Measurements from ENCODE around the gene LST1. TPM values are rescaled to one million over a fixed set of nuclear protein-coding genes. Genes with fewer than 3 reads are reported as not detected.

The LST1 gene
- total and polyA plus RNA-seq, 2 of the 4 experiments (the other 2 are of a cell fraction), result not detected

DNA sequence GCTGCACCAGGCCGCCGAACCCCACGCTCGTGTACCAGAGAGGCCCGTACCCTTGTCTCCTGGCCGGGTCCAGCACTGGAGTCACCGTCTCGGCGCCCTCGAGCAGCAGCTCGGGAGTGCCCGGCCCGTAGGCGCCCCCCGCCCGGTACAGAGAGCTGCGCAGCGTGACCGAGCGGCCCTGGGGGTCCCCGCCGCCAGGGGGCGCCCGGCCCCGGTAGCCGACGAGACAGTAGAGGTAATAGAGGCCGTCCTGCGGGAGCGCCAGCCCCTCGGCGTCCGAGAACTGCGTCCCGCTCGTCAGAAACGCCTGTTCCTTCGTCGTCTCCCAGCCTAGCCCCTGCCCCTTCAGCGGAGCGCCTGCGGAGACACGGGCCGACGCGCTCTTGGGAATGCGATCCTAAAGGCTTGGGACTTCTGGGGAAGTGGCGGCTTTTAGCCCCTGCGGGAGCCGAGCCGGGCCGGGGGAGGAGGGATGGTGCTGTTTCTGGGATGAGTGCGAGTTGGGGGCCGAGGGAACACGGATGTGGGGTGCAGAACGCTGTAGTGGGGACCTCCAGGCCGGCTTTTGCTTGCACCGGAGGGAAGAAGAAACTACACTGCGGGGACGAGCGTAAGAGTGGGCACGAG, 5.2 kb upstream of the LST1 start:
- WGBS, 2 experiments (ENCODE audit: extremely low coverage in 2 of 2, insufficient read length in 1 of 2), result 1% methylated on average over 51 of the region's 62 CpGs; no CpG with 5 or more reads in 1 of the 2 experiments
- TF ChIP-seq, protein P1, sequence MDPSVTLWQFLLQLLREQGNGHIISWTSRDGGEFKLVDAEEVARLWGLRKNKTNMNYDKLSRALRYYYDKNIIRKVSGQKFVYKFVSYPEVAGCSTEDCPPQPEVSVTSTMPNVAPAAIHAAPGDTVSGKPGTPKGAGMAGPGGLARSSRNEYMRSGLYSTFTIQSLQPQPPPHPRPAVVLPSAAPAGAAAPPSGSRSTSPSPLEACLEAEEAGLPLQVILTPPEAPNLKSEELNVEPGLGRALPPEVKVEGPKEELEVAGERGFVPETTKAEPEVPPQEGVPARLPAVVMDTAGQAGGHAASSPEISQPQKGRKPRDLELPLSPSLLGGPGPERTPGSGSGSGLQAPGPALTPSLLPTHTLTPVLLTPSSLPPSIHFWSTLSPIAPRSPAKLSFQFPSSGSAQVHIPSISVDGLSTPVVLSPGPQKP (IDR thresholded peaks at IDR 0.05; ENCODE audit: borderline replicate concordance, low read depth, low read length), result no peak
- TF ChIP-seq BHLHE40 (IDR thresholded peaks at IDR 0.05; ENCODE audit: low read depth, low read length) (no peak), POLR2A (IDR thresholded peaks at IDR 0.05; ENCODE audit: low read depth, low read length) (no peak), MAFK (IDR thresholded peaks at IDR 0.05; ENCODE audit: low read depth, low read length) (no peak), MAZ (IDR thresholded peaks at IDR 0.05; ENCODE audit: borderline replicate concordance, low read depth, low read length) (peak; percentile 69; the same call in 1 of the 2 replicates), CHD1 (IDR thresholded peaks at IDR 0.05; ENCODE audit: low read depth, low read length) (no peak), RCOR1 (IDR thresholded peaks at IDR 0.05; ENCODE audit: insufficient replicate concordance, low read length) (no peak), RAD21 (IDR thresholded peaks at IDR 0.05; ENCODE audit: low read length) (peak; percentile 60), NFE2L2 (IDR thresholded peaks at IDR 0.05; ENCODE audit: low read depth, low read length) (no peak), FOS (IDR thresholded peaks at IDR 0.05; ENCODE audit: low read depth, low read length) (no peak), CEBPB (IDR thresholded peaks at IDR 0.05; ENCODE audit: low read depth, low read length) (no peak), MXI1 (IDR thresholded peaks at IDR 0.05; ENCODE audit: borderline replicate concordance, low read depth, low read length) (no peak)
- TF ChIP-seq, protein P2, sequence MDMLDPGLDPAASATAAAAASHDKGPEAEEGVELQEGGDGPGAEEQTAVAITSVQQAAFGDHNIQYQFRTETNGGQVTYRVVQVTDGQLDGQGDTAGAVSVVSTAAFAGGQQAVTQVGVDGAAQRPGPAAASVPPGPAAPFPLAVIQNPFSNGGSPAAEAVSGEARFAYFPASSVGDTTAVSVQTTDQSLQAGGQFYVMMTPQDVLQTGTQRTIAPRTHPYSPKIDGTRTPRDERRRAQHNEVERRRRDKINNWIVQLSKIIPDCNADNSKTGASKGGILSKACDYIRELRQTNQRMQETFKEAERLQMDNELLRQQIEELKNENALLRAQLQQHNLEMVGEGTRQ (IDR thresholded peaks at IDR 0.05; ENCODE audit: low read depth, low read length), result no peak
- TF ChIP-seq, protein P3, sequence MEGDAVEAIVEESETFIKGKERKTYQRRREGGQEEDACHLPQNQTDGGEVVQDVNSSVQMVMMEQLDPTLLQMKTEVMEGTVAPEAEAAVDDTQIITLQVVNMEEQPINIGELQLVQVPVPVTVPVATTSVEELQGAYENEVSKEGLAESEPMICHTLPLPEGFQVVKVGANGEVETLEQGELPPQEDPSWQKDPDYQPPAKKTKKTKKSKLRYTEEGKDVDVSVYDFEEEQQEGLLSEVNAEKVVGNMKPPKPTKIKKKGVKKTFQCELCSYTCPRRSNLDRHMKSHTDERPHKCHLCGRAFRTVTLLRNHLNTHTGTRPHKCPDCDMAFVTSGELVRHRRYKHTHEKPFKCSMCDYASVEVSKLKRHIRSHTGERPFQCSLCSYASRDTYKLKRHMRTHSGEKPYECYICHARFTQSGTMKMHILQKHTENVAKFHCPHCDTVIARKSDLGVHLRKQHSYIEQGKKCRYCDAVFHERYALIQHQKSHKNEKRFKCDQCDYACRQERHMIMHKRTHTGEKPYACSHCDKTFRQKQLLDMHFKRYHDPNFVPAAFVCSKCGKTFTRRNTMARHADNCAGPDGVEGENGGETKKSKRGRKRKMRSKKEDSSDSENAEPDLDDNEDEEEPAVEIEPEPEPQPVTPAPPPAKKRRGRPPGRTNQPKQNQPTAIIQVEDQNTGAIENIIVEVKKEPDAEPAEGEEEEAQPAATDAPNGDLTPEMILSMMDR (conservative IDR thresholded peaks at IDR 0.05; ENCODE audit: low read depth, low read length), result peak; percentile 93

More for the DNA sequence above, 5.2 kb upstream of the LST1 start:
- H3K18ac ChIP-seq (ENCODE audit: low read depth, low read length), result peak overlapping the region; percentile 33; the same call in 1 of the 2 replicates
- no peaks in the 10 kb centered on the region for H3K36me3 ChIP-seq (ENCODE audit: control insufficient read depth, insufficient read depth, low read length)
- no peaks in the 10 kb centered on the region for H4K20me1 ChIP-seq (ENCODE audit: insufficient read depth, low read length)
- ChIA-PET POLR2A (ENCODE audit: unreplicated experiment) (interaction anchor here (1.0 kb wide), 1 partner anchor 34 kb away, joined by 3 read pairs; the partner anchor contains the start of gene NFKBIL1), CTCF (interaction anchor here (0.6 to 1.4 kb wide), 9 partner anchors 8 to 31 kb away, joined by 3 to 6 read pairs (median 3); no protein-coding TSS in a partner anchor)
- peak overlapping the region; percentile 62 for H4K5ac ChIP-seq (ENCODE audit: low read depth, low read length)
- peak overlapping the region; percentile 51 to 93 for H4K8ac ChIP-seq (ENCODE audit: low read depth in 2 of 2, low read length in 2 of 2)
- H3K27ac ChIP-seq (ENCODE audit: insufficient read depth, low read length), result peak overlapping the region; percentile 58; the same call in 1 of the 2 replicates
- H3K9ac ChIP-seq (ENCODE audit: low read depth, low read length), result peak overlapping the region; percentile 77
- peak; percentile 99 for ATAC-seq (ENCODE audit: low read depth)
- intact Hi-C loops (cut with micrococcal nuclease), result loop anchor here (2.0 to 5.0 kb wide), 2 partner anchors 18 to 34 kb away; partner anchors contain the start of genes ATP6V1G2 and NFKBIL1
- H2AK9ac ChIP-seq (replicated peaks; ENCODE audit: low read depth, low read length, poor library complexity), result peak overlapping the region; percentile 69
- H2AK5ac ChIP-seq (ENCODE audit: low read depth, low read length), result no peak overlapping the region; the same call in 1 of the 2 replicates
- H3K4me1 ChIP-seq (ENCODE audit: control insufficient read depth, insufficient read depth, low read length), result peaks cover 4% of the 10 kb centered on the region; the same call in 1 of the 2 replicates
- in situ Hi-C loops (cut with MboI; ENCODE audit: low sequenced_read_pairs), result no loop called here
- peak overlapping the region; percentile 52; the same call in 1 of the 2 replicates for H3K56ac ChIP-seq (ENCODE audit: extremely low read depth, insufficient read depth, low read length)
- peak overlapping the region; percentile 48; the same call in 1 of the 2 replicates for H4K91ac ChIP-seq (ENCODE audit: insufficient read depth, low read depth, low read length)
- no peaks in the 10 kb centered on the region for H3K79me1 ChIP-seq (ENCODE audit: low read depth in 1 of 2, low read length in 2 of 2)
- peak; percentile 71 for DNase-seq
- H3K27me3 ChIP-seq (ENCODE audit: control insufficient read depth, insufficient read depth, low read length), result peaks cover 12% of the 10 kb centered on the region
- peak overlapping the region; percentile 83 for H3K4ac ChIP-seq (ENCODE audit: low read depth, low read length)
- H3K9me3 ChIP-seq (ENCODE audit: control insufficient read depth, insufficient read depth, low read length), result no peaks in the 10 kb centered on the region
- peak overlapping the region; percentile 82 for H3K4me3 ChIP-seq (ENCODE audit: insufficient read depth, low read depth, low read length)
- peak overlapping the region; percentile 59; the same call in 1 of the 2 replicates for H2BK120ac ChIP-seq (ENCODE audit: low read depth, low read length)
- dilution Hi-C loops (cut with HindIII; ENCODE audit: low sequenced_read_pairs, unreplicated experiment), result no loop called here
- no peaks in the 10 kb centered on the region; the same call in 1 of the 2 replicates for H3K9me1 ChIP-seq (ENCODE audit: insufficient read depth, low read length)
- no TSS peak for BruUV-seq (replicated peaks)
- H2BK5ac ChIP-seq (ENCODE audit: low read depth, low read length, poor library complexity, severe bottlenecking), result no peak overlapping the region
- peak overlapping the region; percentile 98 for H2AFZ ChIP-seq (replicated peaks; ENCODE audit: low read length, poor library complexity)
- no peak overlapping the region for H2BK20ac ChIP-seq (ENCODE audit: low read depth, low read length)
- peak overlapping the region; percentile 76 for H3K4me2 ChIP-seq (ENCODE audit: low read depth, low read length)
- peak overlapping the region; percentile 95 for H3K14ac ChIP-seq (replicated peaks; ENCODE audit: low read depth, low read length)
- H2BK15ac ChIP-seq (ENCODE audit: low read depth, low read length), result no peak overlapping the region
- peak overlapping the region; percentile 86 for H3K23ac ChIP-seq (ENCODE audit: low read depth, low read length)
